Large intestine (tissue), 3 donors: ENCODE data around the gene TMEM53. TPM values are rescaled to one million over a fixed set of nuclear protein-coding genes. Genes with fewer than 3 reads are reported as not detected.
"Not testable (repeated sequence)": the region's sequence is repeated elsewhere in the genome, so short reads cannot be mapped to it uniquely, and the experiment has no call there.

ENCODE experiments used
- DNase-seq, 2 donors: peaks; one replicate each; pipeline versions ENCODE4 v3.0.0 to v3.0.0-alpha.2; 2013
- H3K27ac ChIP-seq: one replicate; pipeline ENCODE4 v1.5.1; 2013; ENCODE audit warnings: low read length
- H3K27me3 ChIP-seq: 2 replicates; pipeline ENCODE4 v1.6.1; 2013; ENCODE audit warnings: low read length; ENCODE audit not compliant: control insufficient read depth, insufficient read depth
- H3K36me3 ChIP-seq: 2 replicates; pipeline ENCODE4 v1.6.1; 2013; ENCODE audit warnings: low read length; ENCODE audit not compliant: control insufficient read depth, insufficient read depth
- H3K4me1 ChIP-seq: one replicate; pipeline ENCODE4 v1.6.1; 2013; ENCODE audit warnings: low read length; ENCODE audit not compliant: control insufficient read depth, insufficient read depth
- H3K4me3 ChIP-seq: one replicate; pipeline ENCODE4 v1.5.1; 2013; ENCODE audit warnings: low read length
- H3K9me3 ChIP-seq: one replicate; pipeline ENCODE4 v1.6.1; 2013; ENCODE audit warnings: mild to moderate bottlenecking, low read depth, low read length, moderate library complexity; ENCODE audit not compliant: control insufficient read depth
- WGBS: methylation state at CpG from one replicate; pipeline ENCODE4 v1.1.5; 2013; ENCODE audit warnings: low lambda C conversion rate; ENCODE audit not compliant: insufficient coverage; 5-methylcytosine and 5-hydroxymethylcytosine counted together
- polyA plus RNA-seq: library from polyadenylated mRNA; unstranded; fragments of 120-200 nt; gene quantifications from one replicate; pipeline ENCODE4 v1.2.1, GENCODE V29; 2013

The TMEM53 gene
- polyA plus RNA-seq, 1 donor = 14.7 TPM

- H3K27me3 ChIP-seq, DNase-seq, H3K4me1 ChIP-seq, H3K4me3 ChIP-seq, H3K27ac ChIP-seq, H3K9me3 ChIP-seq, H3K36me3 ChIP-seq: not testable (repeated sequence)
- WGBS = 40% methylated on average over 1 of the region's 9 CpGs
Observed at GRCh38 chr1:44699375-44699774, 25.1 kb upstream of the TMEM53 start.

DNA sequence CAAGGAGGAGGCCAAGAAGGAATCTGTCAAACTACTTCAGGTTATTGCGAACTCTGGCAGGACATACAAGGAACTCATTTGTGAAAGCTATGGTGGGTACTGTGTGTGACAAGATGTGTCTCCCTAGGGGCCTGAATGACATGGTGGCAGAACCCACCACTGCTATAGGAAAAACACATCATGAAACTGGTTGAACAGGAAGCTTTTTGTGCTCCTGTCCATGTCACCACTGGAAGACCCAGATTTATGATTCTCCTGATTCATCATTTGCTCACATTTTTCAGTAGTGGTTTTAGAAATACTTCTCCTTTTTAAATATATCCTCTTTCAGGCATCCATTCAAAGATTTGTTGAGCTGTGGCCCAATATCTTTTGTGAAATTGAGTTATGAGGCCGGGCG, 23.9 kb upstream of the TMEM53 start:
- Histone ChIP-seq H3K27me3 (no peaks in the 10 kb centered on the region), H3K27ac (no peak overlapping the region), H3K4me3 (no peak overlapping the region), H3K36me3 (no peaks in the 10 kb centered on the region), H3K9me3 (no peaks in the 10 kb centered on the region), H3K4me1 (no peaks in the 10 kb centered on the region)
- no peak for DNase-seq
- no CpG with 5 or more reads among the region's 3 CpGs for WGBS

GRCh38 chr1:44696789-44697345, 22.6 kb upstream of the TMEM53 start:
- Histone ChIP-seq H3K4me1 (no peaks in the 10 kb centered on the region), H3K9me3 (no peaks in the 10 kb centered on the region), H3K36me3 (no peaks in the 10 kb centered on the region), H3K27ac (no peak overlapping the region), H3K4me3 (no peak overlapping the region), H3K27me3 (no peaks in the 10 kb centered on the region)
- WGBS = 100% methylated on average over 2 of the region's 7 CpGs
- DNase-seq = no peak

DNA sequence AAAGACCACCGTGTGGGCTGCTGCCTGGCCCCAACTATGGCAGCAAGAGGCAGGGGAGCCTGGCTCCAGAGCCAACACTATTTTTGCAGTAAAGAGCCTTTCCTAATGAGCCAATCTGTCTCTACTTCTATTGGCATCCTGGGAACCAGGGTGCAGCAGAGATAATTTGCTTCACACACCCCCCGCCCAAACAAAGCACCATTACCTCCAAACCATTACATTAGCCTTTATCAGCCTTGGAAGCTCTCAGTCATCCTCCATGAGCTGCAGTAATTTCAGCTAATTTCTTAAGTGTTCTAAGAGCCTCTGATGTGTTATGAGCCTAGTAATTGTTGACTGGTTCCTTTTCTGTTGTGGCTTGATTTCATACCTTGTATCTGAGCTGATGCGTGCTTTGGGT, 21.8 kb upstream of the TMEM53 start:
- Histone ChIP-seq H3K27me3 (no peaks in the 10 kb centered on the region), H3K4me1 (no peaks in the 10 kb centered on the region), H3K27ac (no peak overlapping the region), H3K9me3 (no peaks in the 10 kb centered on the region), H3K4me3 (no peak overlapping the region), H3K36me3 (no peaks in the 10 kb centered on the region)
- no peak for DNase-seq
- WGBS = no CpG with 5 or more reads among the region's 3 CpGs

DNA sequence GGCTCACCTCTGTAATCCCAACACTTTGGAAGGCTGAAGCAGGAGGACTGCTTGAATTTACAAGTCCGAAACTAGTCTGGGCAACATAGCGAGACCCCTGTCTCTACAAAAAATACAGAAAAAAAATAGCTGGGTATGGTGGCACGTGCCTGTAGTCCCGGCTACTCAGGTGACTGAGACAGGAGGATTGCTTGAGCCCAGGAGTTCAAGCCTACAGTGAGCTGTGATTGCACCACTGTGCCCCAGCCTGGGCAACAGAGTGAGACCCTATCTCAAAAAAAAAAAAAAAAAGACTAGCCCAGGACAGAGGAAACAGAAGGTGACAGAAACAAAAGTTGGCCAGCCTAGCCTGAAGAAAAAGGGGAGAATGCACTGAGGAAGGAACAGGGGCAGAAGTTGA, 21.4 kb upstream of the TMEM53 start:
- H3K9me3 ChIP-seq = no peaks in the 10 kb centered on the region
- no peaks in the 10 kb centered on the region for H3K36me3 ChIP-seq
- DNase-seq = no peak
- no peaks in the 10 kb centered on the region for H3K4me1 ChIP-seq
- no CpG with 5 or more reads among the region's 4 CpGs for WGBS
- no peak overlapping the region for H3K4me3 ChIP-seq
- H3K27ac ChIP-seq = no peak overlapping the region
- H3K27me3 ChIP-seq = no peaks in the 10 kb centered on the region

DNA sequence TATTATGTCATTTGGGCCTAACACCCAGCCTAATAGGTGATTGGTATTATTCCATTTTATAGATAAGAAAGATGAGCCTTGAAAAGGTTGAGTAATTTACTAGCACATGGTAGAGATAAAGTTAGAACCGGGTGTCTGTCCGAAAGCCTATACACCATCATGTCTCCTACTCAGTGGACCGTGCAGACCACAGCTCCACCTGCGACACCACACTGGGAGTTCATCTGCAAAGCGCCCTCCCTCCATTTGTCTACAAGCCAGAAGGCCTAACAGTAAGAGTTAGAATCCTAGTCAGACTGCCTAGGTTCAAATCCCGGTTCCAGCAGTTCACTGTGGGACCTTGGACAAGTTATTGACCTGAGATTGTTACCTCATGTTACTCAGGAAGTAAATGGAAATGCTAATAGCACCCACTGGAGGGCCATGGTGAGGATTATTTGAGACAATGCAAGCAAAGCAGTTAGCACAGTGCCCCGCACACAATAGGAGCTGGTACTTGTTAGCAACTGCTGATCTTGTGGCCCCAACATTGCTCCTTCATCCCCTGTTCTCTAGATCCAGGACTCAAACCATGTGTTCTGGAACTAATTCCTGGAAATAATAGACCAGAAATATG, 20.7 kb upstream of the TMEM53 start:
- Histone ChIP-seq H3K9me3 (no peaks in the 10 kb centered on the region), H3K27ac (no peak overlapping the region), H3K27me3 (no peaks in the 10 kb centered on the region), H3K4me1 (no peaks in the 10 kb centered on the region), H3K36me3 (no peaks in the 10 kb centered on the region), H3K4me3 (no peak overlapping the region)
- DNase-seq = no peak
- no CpG with 5 or more reads among the region's 7 CpGs for WGBS

- Histone ChIP-seq H3K9me3 (no peaks in the 10 kb centered on the region), H3K36me3 (no peaks in the 10 kb centered on the region), H3K27me3 (no peaks in the 10 kb centered on the region), H3K4me1 (no peaks in the 10 kb centered on the region), H3K4me3 (no peak overlapping the region), H3K27ac (no peak overlapping the region)
- DNase-seq = no peak
- WGBS = 100% methylated on average over 2 of the region's 3 CpGs
Observed at GRCh38 chr1:44693900-44694299, 19.6 kb upstream of the TMEM53 start.

DNA sequence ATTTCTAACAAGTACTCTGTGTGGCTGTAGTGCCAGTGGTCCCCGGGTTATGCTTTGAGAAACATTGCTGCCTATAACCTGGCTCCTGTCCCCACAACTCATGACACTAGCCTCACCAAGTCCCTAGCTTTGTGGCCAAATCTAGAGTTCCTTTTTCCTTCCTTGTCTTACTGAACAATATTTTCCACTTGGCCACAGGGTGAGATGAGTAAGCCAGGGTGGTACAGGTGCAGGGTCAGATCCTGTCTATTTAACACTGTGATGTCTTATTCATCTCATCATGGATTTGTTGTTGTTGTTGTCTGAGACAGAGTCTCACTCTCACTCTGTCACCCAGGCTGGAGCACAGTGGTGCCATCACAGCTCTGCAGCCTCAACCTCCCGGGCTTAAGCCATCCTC, 18.9 kb upstream of the TMEM53 start:
- Histone ChIP-seq H3K27me3 (no peaks in the 10 kb centered on the region), H3K4me3 (no peak overlapping the region), H3K9me3 (no peaks in the 10 kb centered on the region), H3K36me3 (no peaks in the 10 kb centered on the region), H3K27ac (no peak overlapping the region), H3K4me1 (no peaks in the 10 kb centered on the region)
- DNase-seq = no peak
- no CpG with 5 or more reads among the region's 2 CpGs for WGBS

- Histone ChIP-seq H3K27ac (no peak overlapping the region), H3K4me3 (no peak overlapping the region), H3K9me3 (no peaks in the 10 kb centered on the region), H3K27me3 (no peaks in the 10 kb centered on the region), H3K36me3 (no peaks in the 10 kb centered on the region), H3K4me1 (no peaks in the 10 kb centered on the region)
- WGBS = no CpG with 5 or more reads among the region's 3 CpGs
- DNase-seq = no peak
Observed at GRCh38 chr1:44689447-44689765, 15.1 kb upstream of the TMEM53 start.

- no peak overlapping the region for H3K27ac ChIP-seq
- H3K36me3 ChIP-seq = no peaks in the 10 kb centered on the region
- DNase-seq = no peak
Observed at GRCh38 chr1:44688760-44689446, 14.6 kb upstream of the TMEM53 start.

DNA sequence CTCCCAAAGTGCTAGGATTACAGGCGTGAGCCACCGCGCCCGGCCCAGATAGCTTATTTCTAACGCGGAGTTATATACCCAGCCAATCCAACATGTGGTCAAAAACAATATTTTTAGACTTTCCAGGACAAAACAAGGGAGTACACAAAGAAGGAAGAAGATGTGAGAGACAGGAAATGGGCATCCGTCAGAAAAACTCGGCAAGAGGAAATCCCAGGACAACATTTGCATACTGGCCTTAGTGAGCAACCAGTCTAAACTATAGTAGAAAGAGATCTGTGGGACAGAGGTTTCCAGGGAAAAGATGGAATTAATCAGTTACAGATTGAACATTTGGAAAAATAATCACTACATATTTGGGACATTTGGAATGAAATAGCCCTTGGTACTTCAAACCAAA, 11.6 kb upstream of the TMEM53 start:
- Histone ChIP-seq H3K9me3 (no peaks in the 10 kb centered on the region), H3K36me3 (no peaks in the 10 kb centered on the region), H3K27ac (no peak overlapping the region), H3K27me3 (no peaks in the 10 kb centered on the region), H3K4me1 (no peaks in the 10 kb centered on the region), H3K4me3 (no peak overlapping the region)
- no peak for DNase-seq
- WGBS = 65% methylated on average over 2 of the region's 8 CpGs

More at GRCh38 chr1:44688760-44689446, 14.6 kb upstream of the TMEM53 start:
- 98% methylated on average over 4 of the region's 12 CpGs for WGBS
- H3K27me3 ChIP-seq = no peaks in the 10 kb centered on the region
- no peaks in the 10 kb centered on the region for H3K9me3 ChIP-seq
- H3K4me3 ChIP-seq = no peak overlapping the region
- H3K4me1 ChIP-seq = no peaks in the 10 kb centered on the region
